HG02571 (cell line): ENCODE data around the gene TWIST1.

ENCODE experiments used
- ATAC-seq: cut with Tn5 transposase; IDR thresholded peaks from one replicate; pipeline ENCODE4 v1.9.1; 2021; ENCODE audit warnings: mild to moderate bottlenecking, moderate library complexity; ENCODE audit not compliant: unreplicated experiment

Gene TWIST1

DNA sequence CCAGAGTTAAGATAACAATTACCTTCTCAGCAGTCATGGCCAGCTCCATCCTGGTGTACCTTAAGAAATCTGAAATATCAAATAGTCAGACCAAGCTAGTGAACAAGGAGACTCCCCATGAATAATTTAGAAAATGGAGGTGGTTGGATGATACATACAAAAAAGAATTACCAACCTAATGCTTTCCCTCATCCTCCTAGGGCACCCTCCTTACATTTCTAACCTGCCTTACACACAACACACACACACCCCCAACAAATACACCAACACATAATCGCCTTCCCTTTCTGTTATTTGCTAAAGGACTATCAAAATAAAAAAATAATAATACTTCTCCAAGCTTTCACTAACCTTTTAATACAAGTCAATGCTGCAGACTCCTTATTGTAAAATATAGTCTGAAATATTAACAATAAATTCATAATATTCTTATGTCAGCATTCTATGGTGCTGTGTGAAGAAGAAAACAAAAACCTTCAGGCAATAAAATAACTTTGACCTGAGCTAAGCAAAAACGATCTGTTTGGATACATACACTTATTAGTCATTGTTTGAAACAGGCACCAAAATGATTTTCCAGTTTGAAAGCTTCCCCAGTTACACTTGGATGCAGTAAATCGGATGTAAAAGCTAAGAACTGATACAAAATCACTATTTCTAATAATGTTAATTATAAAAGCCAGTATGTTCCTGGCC, 3.4 kb downstream of the TWIST1 start:
- ATAC-seq, result no peak

DNA sequence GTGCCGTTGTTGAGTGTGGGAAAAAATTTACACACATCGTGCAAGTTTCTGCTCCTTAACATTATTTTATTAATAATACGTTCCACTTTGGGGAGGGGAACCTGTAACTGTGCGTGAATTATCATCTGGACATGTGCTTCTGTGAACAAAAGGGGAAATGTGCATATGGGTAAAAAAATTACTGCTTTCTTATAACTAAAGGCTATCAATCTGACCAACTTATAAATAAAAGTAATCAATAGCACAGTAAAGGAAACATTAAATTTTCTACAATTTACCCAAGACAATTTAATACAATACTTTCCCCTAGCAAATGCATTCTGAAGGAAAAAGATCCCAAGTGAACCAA, 4.5 kb downstream of the TWIST1 start:
- no peak for ATAC-seq

GRCh38 chr7:19112274-19113001, 5.0 kb downstream of the TWIST1 start:
- no peak for ATAC-seq

GRCh38 chr7:19111474-19112273, 5.8 kb downstream of the TWIST1 start:
- ATAC-seq, result no peak

DNA sequence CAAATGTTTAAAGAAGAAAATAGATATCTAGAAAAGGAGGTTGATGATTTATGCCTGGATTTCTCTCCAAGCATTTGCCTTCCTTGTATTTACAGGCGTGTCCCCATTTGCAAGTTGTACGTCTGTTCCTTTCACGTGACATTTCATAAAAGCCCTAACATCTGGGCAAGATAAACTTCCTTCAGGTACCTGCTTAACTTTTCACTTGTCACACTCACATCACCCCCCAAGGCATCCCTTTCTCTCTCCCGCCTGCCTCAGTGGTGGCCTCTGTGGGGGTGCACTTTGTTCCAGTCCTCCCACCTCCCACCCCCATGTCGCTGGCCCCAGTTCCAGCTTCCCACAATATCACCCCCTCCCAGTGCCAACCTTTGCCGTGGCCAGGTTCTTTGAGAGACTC, 6.7 kb downstream of the TWIST1 start:
- ATAC-seq, result no peak

DNA sequence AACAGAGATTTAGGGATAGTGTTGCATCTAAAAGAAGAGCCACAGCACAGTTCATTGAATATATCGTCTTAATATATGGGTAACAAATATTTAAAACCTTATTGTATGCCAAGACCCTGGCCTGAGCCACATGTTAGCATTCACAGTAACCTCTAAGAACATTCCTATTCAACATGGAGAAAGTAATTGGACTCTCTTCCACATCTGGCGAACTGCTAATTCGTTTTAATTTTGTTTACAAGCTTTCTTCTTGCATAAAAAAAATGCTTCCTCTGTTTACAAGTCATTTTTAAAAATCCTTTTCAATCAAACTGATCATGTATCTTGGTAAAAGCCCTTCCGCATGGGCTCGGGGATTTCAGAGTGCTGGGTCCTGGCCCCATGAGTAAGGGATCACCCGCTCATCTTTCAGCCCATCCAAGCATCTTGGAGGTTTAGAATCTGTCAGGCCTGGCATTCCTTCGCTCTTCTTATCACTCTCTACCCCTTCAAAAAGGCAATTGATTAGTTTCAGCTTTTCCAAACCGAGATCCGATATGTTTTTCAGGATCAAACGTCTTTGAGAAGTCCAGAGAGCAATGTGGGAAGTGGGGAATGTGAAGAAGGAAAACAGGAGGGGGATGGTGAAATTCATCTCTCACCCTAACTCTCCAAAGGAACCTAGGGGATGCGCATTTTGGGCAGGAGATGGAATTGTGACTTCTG, 7.3 kb downstream of the TWIST1 start:
- ATAC-seq, result no peak

GRCh38 chr7:19109000-19109946, 8.2 kb downstream of the TWIST1 start:
- ATAC-seq, result no peak

GRCh38 chr7:19107356-19108146, 9.9 kb downstream of the TWIST1 start:
- ATAC-seq, result no peak

- ATAC-seq, result no peak
Observed at GRCh38 chr7:19107081-19107355, 10.4 kb downstream of the TWIST1 start.

- ATAC-seq, result no peak
Observed at GRCh38 chr7:19106241-19107080, 11.0 kb downstream of the TWIST1 start.

GRCh38 chr7:19105546-19105945, 11.9 kb downstream of the TWIST1 start:
- ATAC-seq, result no peak

- no peak for ATAC-seq
Observed at GRCh38 chr7:19104811-19105210, 12.6 kb downstream of the TWIST1 start.

GRCh38 chr7:19102884-19103283, 14.6 kb downstream of the TWIST1 start:
- no peak for ATAC-seq

- ATAC-seq, result no peak
Observed at GRCh38 chr7:19101909-19102308, 15.5 kb downstream of the TWIST1 start.

- ATAC-seq, result no peak
Observed at GRCh38 chr7:19101472-19101871, 16.0 kb downstream of the TWIST1 start.

GRCh38 chr7:19099924-19100323, 17.5 kb downstream of the TWIST1 start:
- ATAC-seq, result no peak

DNA sequence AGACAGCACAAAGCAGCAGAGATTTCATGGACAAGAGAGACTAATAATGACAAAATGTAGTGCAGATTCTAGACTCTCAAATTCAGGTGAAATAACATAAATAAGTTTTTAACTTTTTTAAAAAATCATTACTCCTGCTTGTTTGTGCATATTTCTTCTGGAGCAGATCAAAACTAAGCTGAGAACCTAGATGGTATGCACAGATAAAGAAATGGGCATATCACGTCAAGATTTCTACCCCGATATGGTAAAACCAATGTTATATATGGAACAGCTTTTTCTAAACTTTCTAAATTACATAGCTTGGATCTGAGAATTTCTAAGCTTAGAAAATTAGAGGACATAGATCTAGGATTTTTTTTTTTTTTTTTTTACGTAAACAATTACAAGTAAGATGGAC, 18.2 kb downstream of the TWIST1 start:
- ATAC-seq, result no peak

DNA sequence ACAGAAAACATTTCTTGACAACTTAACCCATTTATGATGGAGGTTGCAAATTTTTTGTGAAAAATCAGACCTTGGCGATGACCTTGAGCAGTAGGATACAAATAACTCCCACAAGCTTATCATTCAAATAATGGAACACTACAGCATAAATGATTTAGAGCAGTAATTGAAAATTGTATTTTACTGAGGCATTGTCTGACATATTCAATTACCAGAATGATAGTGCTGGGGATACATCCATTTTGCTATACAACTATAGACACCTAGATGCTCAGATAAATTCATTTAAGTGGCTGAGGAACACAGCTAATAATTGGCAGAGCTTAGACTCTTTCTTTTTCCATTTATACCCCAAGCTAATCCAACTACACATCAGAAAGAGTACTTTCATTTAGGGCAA, 18.9 kb downstream of the TWIST1 start:
- ATAC-seq, result no peak
